HG03066 (cell line): Measurements from ENCODE around the gene AKAP5.
"Not testable (repeated sequence)": the region's sequence is repeated elsewhere in the genome, so short reads cannot be mapped to it uniquely, and the experiment has no call there.

Experiments
- ATAC-seq: cut with Tn5 transposase; IDR thresholded peaks from one replicate; pipeline ENCODE4 v1.9.1; 2021; ENCODE audit warnings: low read depth; ENCODE audit not compliant: unreplicated experiment

Gene AKAP5

DNA sequence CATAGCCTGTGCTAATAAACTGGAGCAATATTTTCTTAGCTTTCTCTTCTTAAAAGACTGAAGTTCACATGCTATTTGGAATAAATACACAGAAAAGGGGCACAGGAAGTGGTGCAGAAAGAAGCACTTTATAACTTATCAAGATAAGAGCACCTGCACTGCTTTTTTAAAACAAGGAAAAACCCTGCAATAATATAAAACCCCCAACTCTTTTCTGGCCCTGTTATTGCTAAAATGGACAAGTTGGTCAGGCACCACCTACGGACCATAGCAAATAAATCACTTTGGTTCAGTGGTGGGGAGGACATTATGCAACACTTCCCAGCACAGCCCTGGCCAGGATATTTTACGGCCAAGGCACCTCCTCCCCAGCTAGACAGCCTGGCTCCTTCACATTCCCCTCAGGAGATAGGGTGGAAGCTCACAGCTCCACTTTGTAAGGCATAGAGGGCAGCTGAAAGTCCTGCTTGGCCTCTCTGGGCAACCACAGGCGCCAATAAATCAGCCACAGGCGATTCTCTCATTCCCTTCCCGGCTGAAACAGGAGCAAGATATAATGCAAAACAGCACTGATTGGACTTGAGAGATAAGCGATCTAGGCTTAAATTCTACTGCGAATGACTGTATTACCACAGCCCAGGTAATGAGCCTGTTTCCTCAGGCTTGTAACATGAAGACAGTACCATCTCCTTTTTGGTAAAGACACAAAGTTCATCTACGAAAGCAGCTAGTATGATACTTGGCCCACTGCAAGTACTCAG is 36.3 kb downstream of the AKAP5 start:
- no peak for ATAC-seq

DNA sequence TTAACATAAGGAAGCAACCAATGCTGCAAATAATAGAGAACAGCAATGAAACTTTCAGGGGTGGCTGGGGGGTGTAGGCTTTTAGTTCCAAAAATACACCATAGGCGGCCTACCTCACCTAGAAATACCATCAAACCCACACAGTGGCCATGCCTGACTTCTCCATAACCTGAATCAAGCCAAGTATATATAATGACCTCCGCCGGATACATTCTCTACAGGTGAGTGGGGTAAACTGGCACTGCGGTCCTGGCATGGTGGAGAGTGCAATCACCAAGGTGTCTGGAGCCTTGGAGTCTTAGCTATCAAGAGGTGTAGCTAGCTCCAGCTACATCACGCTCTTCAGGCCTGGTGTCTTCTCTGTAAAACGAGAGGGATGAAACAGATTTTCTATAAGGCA is 37.2 kb downstream of the AKAP5 start:
- ATAC-seq: no peak

- no peak for ATAC-seq
Measured at GRCh38 chr14:64502887-64503433, 37.7 kb downstream of the AKAP5 start.

DNA sequence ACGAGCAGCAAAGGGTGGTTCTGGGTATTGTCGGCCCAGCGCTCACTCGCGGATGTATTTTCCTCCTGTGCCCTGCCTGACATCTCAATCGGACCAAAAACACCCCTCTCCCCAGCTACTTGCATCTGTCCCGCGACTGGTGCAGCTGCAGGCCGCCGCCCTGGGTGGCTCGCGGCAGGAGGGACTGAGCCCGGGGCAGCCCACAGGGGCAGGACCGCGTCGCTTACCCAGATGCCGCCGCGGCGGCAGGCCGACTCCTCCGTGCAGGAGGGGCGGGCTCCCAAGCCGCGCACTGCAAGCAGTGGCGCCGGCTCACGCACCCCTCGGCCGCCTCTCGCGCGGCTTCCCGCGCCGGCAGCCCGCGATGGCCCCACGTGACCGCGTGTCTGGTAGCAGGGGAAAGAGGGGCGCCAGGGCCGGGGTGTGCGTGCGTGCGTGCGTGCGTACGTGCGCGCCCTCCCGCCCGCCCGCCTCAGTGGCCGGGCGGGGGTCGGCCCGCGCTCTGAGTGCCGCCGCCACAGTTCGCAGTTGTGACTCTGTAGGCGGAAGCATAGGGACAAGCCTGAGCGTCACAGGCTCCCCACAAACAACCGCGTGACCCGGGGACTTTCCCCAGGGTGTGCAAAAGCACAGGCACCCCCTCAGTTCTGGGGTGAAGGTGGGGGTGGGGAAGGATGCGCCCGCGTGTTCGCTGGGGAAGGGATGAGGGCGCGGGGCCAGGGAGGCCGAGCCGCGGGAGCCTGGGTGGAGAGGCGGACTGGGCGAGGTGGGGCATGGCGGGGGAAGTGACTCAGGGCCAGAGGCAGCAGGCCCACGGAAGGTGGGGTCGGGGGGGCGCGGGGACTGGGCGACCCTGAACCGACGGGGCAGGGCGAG is 38.4 kb downstream of the AKAP5 start, which contains the start of gene ZBTB25:
Gene ZBTB25 (minus strand): TSS at position 405 of the 876 bp plus-strand sequence. CDS start 13,305 bp downstream, outside the sequence.
- peak; percentile 49 for ATAC-seq

GRCh38 chr14:64504310-64504896 is 39.1 kb downstream of the AKAP5 start, which contains the start of gene ZBTB1:
Gene ZBTB1 (plus strand): TSS chr14:64504770. CDS start chr14:64521505, 16,735 bp downstream.
- ATAC-seq: peak; percentile 17

DNA sequence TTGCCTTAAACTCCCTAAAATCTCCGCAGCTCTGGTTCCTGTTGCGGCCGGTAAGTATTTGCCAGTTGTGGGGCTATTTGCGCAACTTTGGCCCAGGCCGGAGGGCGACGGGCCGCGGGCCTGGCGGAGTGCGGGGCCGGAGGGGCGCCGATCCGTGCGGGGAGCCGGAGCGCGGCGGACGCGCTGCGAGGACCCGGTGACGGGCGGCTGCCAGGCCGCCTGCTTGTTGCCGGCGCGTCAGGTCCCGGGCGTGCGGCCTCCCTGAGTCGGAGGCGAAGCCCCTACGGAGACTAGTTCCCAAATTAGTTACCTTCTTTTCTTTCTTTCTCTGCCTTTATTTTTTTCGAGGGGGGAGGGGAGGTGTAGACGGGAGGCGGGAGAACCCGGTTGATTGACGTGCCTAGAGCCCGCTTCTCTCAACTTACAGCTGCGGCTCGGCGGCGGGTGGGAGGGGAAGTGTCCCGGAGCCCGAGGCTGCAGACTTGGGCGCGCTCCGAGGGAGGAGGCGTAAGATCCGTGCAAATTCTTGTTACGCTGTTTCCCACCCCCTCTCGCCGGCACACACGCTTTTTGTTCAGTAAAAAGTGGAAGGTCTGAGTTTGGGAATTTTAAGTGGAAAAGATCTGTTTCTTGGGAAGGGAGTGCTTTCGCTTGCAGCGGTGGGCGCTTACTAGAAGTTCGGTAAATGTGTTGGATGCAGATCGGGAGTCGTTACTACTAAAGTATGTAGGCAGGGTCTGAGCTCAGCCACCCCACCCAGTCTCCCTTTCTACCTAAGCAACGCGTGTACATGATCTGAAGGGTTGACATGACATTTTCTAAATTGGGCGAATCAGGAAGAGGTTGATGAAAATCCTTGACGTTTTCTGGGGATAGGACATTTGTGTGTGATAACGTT is 39.8 kb downstream of the AKAP5 start:
- ATAC-seq: peak; percentile 24

- ATAC-seq: no peak
Measured at GRCh38 chr14:64506721-64507120, 41.4 kb downstream of the AKAP5 start.

DNA sequence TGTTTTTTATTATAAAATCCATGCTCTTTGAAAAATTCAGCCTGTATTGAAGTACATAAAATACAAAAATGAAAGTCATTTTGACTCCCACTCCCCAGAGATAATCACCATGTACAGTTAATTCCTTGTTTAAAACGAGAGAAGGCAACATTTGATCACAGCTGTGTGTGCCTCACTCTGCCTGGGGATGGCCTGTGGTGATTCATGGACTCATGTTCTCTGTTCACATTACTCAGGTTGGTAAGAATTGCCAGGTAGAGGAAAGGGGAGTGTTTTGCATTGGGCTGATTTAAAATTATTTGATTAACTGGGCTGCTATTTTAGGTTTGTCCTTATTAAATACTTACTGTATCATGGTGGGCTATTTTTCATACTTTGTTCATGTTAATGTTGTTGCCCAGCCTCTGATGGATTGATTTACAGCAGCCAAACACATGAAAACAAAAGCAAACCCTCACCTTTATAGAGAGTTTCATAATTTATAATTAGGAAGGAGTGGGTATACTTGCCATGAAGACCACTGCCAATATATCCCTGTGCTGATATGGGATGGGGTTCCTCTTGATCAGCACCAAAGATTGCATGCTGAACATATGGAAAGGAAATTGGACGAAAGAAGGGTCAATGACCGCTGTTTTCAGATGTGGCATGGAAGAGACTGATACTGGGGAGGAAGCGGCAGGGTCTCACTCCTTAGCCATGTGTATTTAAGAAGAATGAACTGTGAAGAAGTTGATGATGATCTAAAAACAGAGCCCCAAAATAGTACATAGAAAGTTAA is 42.3 kb downstream of the AKAP5 start:
- no peak for ATAC-seq

- ATAC-seq: no peak
Measured at GRCh38 chr14:64508215-64508776, 43.0 kb downstream of the AKAP5 start.

GRCh38 chr14:64509036-64509435 is 43.7 kb downstream of the AKAP5 start:
- ATAC-seq: no peak

DNA sequence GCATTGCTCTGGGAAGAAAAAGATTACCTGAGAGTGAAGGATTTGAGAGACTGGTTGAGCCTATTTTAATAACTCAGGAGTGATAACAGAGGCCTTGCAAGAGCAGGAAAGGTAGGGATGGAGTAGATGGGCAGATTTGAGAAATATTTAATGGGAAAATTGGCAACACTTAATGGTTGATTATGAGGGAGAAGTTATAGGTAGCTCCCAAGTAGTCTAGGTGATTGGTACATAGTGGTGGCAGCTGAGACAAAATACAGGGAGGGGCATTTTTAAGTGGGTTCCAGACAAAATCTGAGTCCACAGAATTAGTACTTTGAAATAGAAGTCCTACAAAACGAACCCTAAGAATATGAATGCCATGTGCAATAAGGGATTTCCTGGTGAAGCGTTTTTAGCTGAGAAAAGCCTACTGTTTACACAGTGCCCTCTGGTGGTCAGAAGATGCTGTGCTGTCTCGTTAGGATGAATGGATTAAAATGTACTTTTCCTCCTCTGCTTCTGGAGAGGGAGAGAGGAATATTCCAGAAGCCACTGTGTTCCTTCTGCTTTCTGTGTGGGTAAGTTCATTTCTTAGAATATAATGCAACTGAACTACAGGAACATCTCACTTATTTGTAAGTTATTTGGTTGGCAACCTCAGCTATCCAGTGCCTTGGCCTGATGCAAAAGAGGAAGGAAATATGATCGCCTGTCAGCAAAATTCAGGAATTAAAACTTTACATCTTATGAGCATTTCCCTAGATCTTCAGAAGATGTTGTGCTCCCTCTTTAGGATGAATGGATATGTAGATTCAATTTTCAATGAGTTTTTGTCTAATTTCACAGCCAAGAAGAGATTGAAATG is 45.7 kb downstream of the AKAP5 start:
- ATAC-seq: no peak

DNA sequence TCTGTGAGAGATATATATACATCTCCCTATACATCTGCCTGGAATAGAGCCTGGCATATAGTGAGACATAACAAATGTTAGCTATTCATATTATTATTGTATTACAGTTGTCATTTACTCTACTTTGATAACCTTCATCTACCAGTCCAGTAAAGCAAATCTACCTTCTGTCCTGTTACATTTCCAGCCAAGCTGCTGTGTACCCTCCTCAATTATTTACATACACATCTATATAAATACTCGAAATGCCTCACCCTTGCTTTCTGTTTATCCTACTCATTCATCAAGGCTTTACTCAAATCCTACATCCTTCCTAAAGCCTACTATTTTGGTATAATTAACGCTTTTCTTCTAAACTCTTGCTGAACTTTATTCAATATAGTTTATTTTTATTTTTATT is 48.0 kb downstream of the AKAP5 start:
- no peak for ATAC-seq

- no peak for ATAC-seq
Measured at GRCh38 chr14:64515053-64515452, 49.8 kb downstream of the AKAP5 start.

GRCh38 chr14:64516969-64517368 is 51.7 kb downstream of the AKAP5 start:
- no peak for ATAC-seq

- ATAC-seq: not testable (repeated sequence)
Measured at GRCh38 chr14:64517667-64518066, 52.4 kb downstream of the AKAP5 start.

GRCh38 chr14:64518229-64518628 is 52.9 kb downstream of the AKAP5 start:
- ATAC-seq: no peak

GRCh38 chr14:64520699-64521098 is 55.4 kb downstream of the AKAP5 start:
- ATAC-seq: no peak
